ENCODE results near the gene SCP2D1.

DNA sequence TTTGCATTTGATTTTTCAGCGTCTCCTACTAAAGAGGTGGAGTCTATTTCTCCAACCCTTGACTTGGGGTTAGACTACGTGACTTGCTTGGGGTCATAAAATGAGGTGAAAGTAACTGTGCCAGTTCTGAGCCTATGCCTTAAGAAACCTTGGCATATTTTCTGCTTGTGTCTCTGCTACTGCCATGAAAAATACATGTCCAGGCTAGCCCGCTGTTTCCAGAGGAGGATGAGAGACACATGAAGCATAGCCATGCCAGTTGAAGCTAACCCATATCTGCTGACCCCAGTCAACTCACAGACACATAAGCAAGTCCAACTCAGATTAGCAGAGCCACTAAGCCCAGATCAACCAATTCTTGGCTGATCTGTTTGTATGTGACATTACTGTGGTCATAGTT lies 38.7 kb downstream of the SCP2D1 start:
- TF ChIP-seq, protein P1, sequence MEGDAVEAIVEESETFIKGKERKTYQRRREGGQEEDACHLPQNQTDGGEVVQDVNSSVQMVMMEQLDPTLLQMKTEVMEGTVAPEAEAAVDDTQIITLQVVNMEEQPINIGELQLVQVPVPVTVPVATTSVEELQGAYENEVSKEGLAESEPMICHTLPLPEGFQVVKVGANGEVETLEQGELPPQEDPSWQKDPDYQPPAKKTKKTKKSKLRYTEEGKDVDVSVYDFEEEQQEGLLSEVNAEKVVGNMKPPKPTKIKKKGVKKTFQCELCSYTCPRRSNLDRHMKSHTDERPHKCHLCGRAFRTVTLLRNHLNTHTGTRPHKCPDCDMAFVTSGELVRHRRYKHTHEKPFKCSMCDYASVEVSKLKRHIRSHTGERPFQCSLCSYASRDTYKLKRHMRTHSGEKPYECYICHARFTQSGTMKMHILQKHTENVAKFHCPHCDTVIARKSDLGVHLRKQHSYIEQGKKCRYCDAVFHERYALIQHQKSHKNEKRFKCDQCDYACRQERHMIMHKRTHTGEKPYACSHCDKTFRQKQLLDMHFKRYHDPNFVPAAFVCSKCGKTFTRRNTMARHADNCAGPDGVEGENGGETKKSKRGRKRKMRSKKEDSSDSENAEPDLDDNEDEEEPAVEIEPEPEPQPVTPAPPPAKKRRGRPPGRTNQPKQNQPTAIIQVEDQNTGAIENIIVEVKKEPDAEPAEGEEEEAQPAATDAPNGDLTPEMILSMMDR (IDR thresholded peaks at IDR 0.05): no peak
- no peak for TF ChIP-seq EZH2 (IDR thresholded peaks at IDR 0.05; ENCODE audit: borderline replicate concordance, insufficient read depth, low read depth, low read length, poor library complexity, severe bottlenecking)

Data from B cell (primary cell).